Ecto neural progenitor cell (in vitro differentiated cells): Measurements from ENCODE around the gene GPC6.

Experiments
- DNase-seq: peaks from one replicate; pipeline ENCODE4 v3.0.0-alpha.2; 2018; ENCODE audit warnings: low spot score

The GPC6 gene

GRCh38 chr13:94303644-94304174 lies 1077.1 kb downstream of the GPC6 start:
- no peak for DNase-seq

- no peak for DNase-seq
These were observed 1078.4 kb downstream of the GPC6 start for GRCh38 chr13:94305033-94305432.

- no peak for DNase-seq
These were observed 1078.9 kb downstream of the GPC6 start for GRCh38 chr13:94305463-94305862.

- no peak for DNase-seq
These were observed 1079.3 kb downstream of the GPC6 start for GRCh38 chr13:94305934-94306333.

- DNase-seq: no peak
These were observed 1082.2 kb downstream of the GPC6 start for GRCh38 chr13:94308832-94309231.

GRCh38 chr13:94309576-94309975 lies 1083.0 kb downstream of the GPC6 start:
- DNase-seq: no peak

- DNase-seq: no peak
These were observed 1083.6 kb downstream of the GPC6 start for GRCh38 chr13:94309997-94310855.

- DNase-seq: no peak
These were observed 1085.3 kb downstream of the GPC6 start for GRCh38 chr13:94311893-94312292.

- DNase-seq: peak; percentile 50
These were observed 1086.1 kb downstream of the GPC6 start for GRCh38 chr13:94312511-94313216.

- DNase-seq: no peak
These were observed 1086.8 kb downstream of the GPC6 start for GRCh38 chr13:94313321-94313910.

GRCh38 chr13:94313926-94314325 lies 1087.3 kb downstream of the GPC6 start:
- no peak for DNase-seq

GRCh38 chr13:94315188-94315587 lies 1088.6 kb downstream of the GPC6 start:
- DNase-seq: no peak

GRCh38 chr13:94317063-94317491 lies 1090.5 kb downstream of the GPC6 start:
- DNase-seq: no peak

GRCh38 chr13:94318418-94318817 lies 1091.8 kb downstream of the GPC6 start:
- DNase-seq: no peak

- DNase-seq: no peak
These were observed 1092.9 kb downstream of the GPC6 start for GRCh38 chr13:94319501-94319900.

GRCh38 chr13:94322925-94323763 lies 1096.5 kb downstream of the GPC6 start:
- no peak for DNase-seq

- no peak for DNase-seq
These were observed 1097.5 kb downstream of the GPC6 start for GRCh38 chr13:94323764-94324758.

- DNase-seq: no peak
These were observed 1098.3 kb downstream of the GPC6 start for GRCh38 chr13:94324767-94325540.

GRCh38 chr13:94325650-94326049 lies 1099.0 kb downstream of the GPC6 start:
- DNase-seq: no peak

- no peak for DNase-seq
These were observed 1100.7 kb downstream of the GPC6 start for GRCh38 chr13:94327318-94327717.
